ENCODE results near the gene PIP5K1B.

PIP5K1B gene

GRCh38 chr9:69003051-69003450 is 298.0 kb downstream of the PIP5K1B start:
- DNase-seq = no peak

DNA sequence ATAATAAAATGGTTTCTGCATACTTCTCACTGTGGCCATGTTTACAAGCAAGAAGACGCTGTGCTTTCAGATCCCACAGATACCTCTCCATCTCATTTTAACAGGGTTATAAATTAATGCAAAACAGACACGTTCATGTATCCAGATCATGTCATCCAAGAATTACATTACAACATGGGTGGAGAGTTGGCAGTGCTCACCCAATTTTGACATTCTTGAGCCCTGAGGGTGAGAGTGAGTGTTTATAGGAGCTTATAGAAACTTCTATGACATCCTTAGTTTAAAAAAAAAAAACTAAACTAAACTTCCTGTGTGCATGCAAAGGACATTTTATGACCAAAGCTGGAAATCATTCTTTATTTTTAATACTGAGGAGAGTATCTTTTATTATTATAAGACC is 299.8 kb downstream of the PIP5K1B start:
- no peak for DNase-seq

DNA sequence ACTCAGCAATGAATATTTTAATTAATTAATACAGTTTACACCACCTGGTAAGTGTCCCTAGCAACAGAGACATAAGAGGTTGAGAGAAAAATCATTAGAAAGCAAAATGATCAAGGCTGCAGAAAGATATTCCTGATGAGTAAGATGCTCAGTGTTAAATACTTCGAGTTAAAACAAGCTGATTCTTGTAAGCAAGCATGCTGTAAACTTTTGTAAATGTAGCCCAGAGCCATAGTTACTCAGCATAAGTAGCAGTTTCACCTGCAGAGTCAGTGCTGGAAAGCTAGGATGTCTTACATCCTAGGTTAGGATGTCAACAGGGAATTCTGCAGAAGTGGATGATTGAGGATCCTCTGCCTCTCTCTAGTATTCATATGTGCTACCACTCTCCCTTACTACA is 304.7 kb downstream of the PIP5K1B start:
- DNase-seq = no peak

DNA sequence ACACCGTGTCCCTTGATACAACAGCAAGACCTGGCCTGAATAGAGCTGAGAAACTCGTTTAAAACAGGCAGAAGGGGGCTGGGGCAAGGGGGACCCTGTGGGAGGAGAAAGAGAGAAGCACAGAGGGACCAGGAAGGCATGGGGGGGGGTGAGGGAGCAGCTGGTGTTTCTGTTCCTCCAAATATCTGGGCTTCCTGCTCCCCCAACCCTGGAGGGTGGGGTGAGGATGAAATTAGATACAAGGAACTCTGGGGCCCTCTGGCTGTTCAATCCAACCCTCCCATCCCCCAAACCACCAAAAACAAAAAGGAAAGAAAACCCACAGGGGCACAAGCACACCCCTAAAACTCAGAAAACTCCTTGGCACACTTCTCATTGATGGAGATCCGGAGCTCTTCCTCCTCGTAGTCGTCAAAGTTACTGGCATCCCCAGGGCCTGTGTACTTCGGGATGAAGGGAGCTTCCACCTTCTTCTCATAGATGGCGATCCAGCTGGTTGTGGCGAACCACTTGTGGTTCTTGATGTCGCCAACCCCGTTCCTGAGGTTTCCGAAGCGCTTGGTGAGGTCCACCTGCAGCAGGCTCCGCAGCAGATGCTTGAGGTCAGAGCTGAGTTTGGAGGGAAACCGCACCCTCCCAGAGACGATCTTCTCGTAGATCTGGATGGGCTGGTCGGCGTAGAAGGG is 307.8 kb downstream of the PIP5K1B start:
- no peak for DNase-seq

- DNase-seq = no peak
These were observed 308.3 kb downstream of the PIP5K1B start for GRCh38 chr9:69013382-69013727.

GRCh38 chr9:69014013-69014412 is 309.0 kb downstream of the PIP5K1B start, which contains the start of gene PRKACG:
Gene PRKACG (minus strand): TSS chr9:69014113. CDS start chr9:69014092, 21 bp downstream.
- DNase-seq = no peak

- DNase-seq = no peak
These were observed 311.4 kb downstream of the PIP5K1B start for GRCh38 chr9:69016191-69017096.

GRCh38 chr9:69018737-69019136 is 313.7 kb downstream of the PIP5K1B start:
- DNase-seq = no peak

DNA sequence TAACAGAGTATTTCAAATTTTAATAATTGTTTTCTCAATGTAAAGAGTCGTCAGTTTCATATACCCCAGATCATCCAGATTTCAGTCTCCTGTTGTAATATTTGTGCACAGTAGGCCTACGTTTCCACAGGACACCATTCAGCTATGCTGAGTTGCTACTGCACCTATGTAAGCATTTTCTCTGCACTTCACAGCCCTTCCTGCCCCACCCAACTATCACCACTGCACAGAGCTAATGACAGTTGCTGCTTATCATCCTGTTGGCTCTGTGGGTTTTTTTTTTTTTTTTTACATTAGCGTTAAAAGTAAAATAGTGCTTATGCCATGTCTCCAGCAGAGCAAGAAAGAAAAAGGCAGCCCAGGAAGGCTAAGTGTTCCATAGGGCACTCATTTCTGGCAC is 314.8 kb downstream of the PIP5K1B start:
- DNase-seq = no peak

- no peak for DNase-seq
These were observed 315.5 kb downstream of the PIP5K1B start for GRCh38 chr9:69020301-69021145.

DNA sequence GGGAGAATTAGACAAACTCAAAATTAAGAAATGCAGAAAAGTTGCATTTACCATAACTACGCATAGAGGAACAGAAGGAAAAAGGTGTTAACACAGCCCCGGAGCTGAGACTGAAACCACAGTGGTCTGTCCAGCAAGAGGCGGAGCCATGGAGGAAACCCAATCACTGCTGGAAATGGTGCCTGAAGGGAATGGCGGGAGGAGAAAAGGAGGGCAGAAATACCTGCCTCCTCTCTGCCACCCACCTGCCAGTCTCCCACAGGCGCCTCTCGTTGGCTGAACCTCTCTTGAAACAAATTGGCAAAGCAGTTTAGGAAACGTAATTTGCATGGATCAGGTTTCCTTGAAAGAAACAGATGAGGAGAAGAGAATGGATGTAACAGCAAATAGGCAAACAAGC is 318.6 kb downstream of the PIP5K1B start:
- DNase-seq = peak; percentile 69

DNA sequence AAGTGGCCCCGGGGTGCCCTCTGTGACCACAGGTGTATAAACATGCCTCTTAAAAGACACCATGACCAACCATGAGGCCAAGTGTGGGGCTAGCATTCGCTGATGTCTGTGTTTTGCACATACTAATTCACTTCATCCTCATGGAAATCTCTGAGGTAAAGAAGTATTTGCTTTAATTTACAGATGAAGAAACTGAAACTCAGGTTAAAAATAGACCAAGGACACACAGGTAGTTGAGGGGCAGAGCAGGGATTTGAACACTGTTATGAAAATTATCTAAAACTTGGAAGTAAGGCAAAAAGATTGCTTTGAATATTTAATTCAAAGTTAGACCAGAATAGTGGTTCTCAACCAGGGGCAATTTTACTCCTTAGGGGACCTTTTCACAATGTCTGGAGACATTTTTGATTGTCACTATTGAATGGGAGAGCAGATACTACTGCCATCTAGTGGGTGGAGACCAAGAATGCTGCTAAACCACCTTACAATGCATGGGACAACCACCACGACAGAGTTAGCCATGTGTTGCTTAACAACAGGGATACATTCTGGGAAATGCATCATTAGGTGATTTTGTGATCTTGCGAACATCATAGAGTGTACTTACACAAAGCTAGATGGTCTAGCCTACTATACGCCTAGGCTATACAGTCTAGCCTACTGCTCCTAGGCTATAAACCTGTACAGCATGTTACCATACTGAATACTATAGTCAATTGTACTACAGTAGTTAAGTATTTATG is 322.5 kb downstream of the PIP5K1B start:
- DNase-seq = peak; percentile 71

DNA sequence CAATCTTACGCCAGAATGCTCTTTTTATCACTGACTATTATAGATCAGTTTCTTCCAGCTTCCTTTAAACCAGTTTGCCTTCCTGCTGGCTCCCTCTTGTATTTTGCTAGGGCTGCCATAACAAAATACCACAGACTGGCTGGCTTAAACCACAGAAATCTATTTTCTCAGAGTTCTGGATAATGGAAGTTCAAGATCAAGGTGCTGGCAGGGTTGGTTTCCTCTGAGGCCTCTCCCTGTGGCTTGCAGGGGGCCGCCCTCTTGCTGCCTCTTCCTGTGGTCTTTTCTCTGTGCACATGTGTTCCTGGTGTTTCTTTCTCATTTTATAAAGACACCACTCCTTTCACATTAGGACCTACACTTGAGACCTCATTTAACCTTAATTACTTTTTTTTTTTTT is 323.7 kb downstream of the PIP5K1B start:
- DNase-seq = no peak

GRCh38 chr9:69029535-69029934 is 324.5 kb downstream of the PIP5K1B start:
- no peak for DNase-seq

DNA sequence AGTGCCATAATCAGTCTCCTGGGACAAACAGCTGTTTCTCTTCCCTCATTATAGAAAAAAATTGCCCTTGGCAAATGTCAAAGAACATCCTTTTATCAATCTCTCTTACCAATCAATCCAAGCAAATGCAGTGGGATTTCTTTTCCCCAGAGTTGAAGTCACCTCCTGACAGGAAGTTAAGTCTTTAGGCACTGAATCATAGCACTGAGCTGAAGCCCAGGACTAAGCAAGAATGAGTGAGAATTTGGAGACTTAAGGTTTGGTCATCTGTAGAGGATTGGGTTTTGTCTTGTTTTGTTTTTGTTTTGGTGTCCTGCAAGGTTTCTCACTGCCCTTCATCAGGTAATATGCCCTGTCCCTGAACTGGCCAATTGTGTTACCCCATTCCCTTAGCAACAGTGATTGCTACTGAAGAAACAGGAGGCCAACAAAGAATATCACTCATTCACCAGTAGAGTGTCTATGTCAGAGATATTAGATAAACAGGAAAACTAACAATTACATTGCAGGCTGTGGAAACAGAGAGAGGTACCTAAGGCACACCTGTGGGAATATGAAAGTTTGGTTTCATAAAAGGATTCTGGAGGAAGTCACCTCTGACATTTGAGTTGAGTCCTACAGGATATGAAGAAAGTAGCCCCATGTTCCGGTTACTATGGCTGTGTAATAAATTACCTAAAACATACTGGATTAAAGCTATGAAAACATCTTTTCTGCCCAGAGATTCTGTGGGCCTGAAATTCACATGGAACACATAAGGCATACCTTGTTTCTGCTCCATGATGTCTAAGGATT is 326.0 kb downstream of the PIP5K1B start:
- no peak for DNase-seq

DNA sequence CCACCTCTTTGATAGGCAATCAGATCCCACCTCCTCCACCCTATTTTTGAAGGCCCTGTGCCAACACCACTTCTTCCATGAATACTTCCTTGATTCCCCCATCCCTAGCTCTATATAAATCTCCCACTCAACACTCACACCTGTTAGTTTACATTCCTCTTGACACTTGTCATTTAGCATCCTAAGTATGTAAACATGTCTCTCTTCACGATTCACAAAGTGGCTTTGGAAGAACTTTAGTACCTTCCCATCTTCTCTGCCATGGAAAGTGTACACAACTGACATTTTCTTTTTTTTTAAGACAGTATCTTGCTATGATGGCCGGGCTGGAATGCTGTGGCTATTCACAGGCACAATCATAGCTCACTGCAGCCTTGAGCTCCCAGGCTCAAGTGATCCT is 329.0 kb downstream of the PIP5K1B start:
- DNase-seq = no peak

DNA sequence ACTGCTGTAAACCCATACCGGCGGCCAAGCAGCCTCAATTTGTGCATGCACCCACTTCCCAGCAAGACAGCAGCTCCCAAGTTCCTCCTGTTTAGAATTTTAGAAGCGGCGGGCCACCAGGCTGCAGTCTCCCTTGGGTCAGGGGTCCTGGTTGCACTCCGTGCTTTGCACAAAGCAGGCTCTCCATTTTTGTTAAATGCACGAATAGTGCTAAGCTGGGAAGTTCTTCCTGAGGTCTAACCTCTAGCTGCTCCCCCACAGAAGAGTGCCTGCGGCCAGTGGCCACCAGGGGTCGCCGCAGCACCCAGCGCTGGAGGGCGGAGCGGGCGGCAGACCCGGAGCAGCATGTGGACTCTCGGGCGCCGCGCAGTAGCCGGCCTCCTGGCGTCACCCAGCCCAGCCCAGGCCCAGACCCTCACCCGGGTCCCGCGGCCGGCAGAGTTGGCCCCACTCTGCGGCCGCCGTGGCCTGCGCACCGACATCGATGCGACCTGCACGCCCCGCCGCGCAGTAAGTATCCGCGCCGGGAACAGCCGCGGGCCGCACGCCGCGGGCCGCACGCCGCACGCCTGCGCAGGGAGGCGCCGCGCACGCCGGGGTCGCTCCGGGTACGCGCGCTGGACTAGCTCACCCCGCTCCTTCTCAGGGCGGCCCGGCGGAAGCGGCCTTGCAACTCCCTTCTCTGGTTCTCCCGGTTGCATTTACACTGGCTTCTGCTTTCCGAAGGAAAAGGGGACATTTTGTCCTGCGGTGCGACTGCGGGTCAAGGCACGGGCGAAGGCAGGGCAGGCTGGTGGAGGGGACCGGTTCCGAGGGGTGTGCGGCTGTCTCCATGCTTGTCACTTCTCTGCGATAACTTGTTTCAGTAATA is 330.6 kb downstream of the PIP5K1B start, which contains the start of gene FXN:
Gene FXN, plus strand, starts transcription at position 315 of the 871 bp plus-strand sequence. Its CDS starts 31 bp downstream, at position 346.
- DNase-seq = peak; percentile 61

GRCh38 chr9:69036309-69036708 is 331.3 kb downstream of the PIP5K1B start:
- DNase-seq = no peak

GRCh38 chr9:69036799-69037198 is 331.8 kb downstream of the PIP5K1B start:
- DNase-seq = no peak

GRCh38 chr9:69040646-69041045 is 335.6 kb downstream of the PIP5K1B start:
- DNase-seq = no peak

All from NCI-H1436 (cell line).